HG03457 (cell line): ENCODE measurements around the gene LPP.
"Not testable (repeated sequence)": the region's sequence is repeated elsewhere in the genome, so short reads cannot be mapped to it uniquely, and the experiment has no call there.

Experiments used
- ATAC-seq: cut with Tn5 transposase; IDR thresholded peaks from one replicate; pipeline ENCODE4 v1.9.1; 2021; ENCODE audit warnings: moderate number of reproducible peaks; ENCODE audit not compliant: unreplicated experiment

LPP gene

GRCh38 chr3:188690064-188690463 is 536.1 kb downstream of the LPP start:
- no peak for ATAC-seq

- no peak for ATAC-seq
Observed at GRCh38 chr3:188691004-188691403, 537.0 kb downstream of the LPP start.

- ATAC-seq: no peak
Observed at GRCh38 chr3:188691665-188692064, 537.7 kb downstream of the LPP start.

- ATAC-seq: no peak
Observed at GRCh38 chr3:188692700-188693099, 538.7 kb downstream of the LPP start.

GRCh38 chr3:188693435-188693834 is 539.5 kb downstream of the LPP start:
- no peak for ATAC-seq

- no peak for ATAC-seq
Observed at GRCh38 chr3:188695241-188695640, 541.3 kb downstream of the LPP start.

- peak; percentile 90 for ATAC-seq
Observed at GRCh38 chr3:188697127-188697526, 543.2 kb downstream of the LPP start.

GRCh38 chr3:188698436-188698835 is 544.5 kb downstream of the LPP start:
- no peak for ATAC-seq

GRCh38 chr3:188700501-188700900 is 546.5 kb downstream of the LPP start:
- no peak for ATAC-seq

- no peak for ATAC-seq
Observed at GRCh38 chr3:188700918-188701317, 547.0 kb downstream of the LPP start.

GRCh38 chr3:188701485-188701969 is 547.6 kb downstream of the LPP start:
- no peak for ATAC-seq

GRCh38 chr3:188702028-188702427 is 548.1 kb downstream of the LPP start:
- ATAC-seq: not testable (repeated sequence)

GRCh38 chr3:188706176-188706575 is 552.2 kb downstream of the LPP start:
- no peak for ATAC-seq

- ATAC-seq: no peak
Observed at GRCh38 chr3:188706599-188706998, 552.6 kb downstream of the LPP start.

GRCh38 chr3:188707381-188708288 is 553.7 kb downstream of the LPP start:
- ATAC-seq: no peak

GRCh38 chr3:188711881-188712247 is 557.9 kb downstream of the LPP start:
- ATAC-seq: no peak

GRCh38 chr3:188712248-188712924 is 558.4 kb downstream of the LPP start:
- no peak for ATAC-seq

GRCh38 chr3:188712991-188713390 is 559.0 kb downstream of the LPP start:
- ATAC-seq: no peak

- no peak for ATAC-seq
Observed at GRCh38 chr3:188719545-188719944, 565.6 kb downstream of the LPP start.

- ATAC-seq: no peak
Observed at GRCh38 chr3:188720215-188720614, 566.3 kb downstream of the LPP start.

GRCh38 chr3:188720636-188721035 is 566.7 kb downstream of the LPP start:
- ATAC-seq: no peak

GRCh38 chr3:188721312-188721711 is 567.4 kb downstream of the LPP start:
- no peak for ATAC-seq
